CD1c-positive myeloid dendritic cell (primary cell): Measurements from ENCODE around the gene EIF2S3.
"Not testable (repeated sequence)": the region's sequence is repeated elsewhere in the genome, so short reads cannot be mapped to it uniquely, and the experiment has no call there.

Experiments used
- DNase-seq: peaks from one replicate; pipeline ENCODE4 v3.0.0-alpha.2; 2016; ENCODE audit errors: extremely low spot score

Gene EIF2S3

DNA sequence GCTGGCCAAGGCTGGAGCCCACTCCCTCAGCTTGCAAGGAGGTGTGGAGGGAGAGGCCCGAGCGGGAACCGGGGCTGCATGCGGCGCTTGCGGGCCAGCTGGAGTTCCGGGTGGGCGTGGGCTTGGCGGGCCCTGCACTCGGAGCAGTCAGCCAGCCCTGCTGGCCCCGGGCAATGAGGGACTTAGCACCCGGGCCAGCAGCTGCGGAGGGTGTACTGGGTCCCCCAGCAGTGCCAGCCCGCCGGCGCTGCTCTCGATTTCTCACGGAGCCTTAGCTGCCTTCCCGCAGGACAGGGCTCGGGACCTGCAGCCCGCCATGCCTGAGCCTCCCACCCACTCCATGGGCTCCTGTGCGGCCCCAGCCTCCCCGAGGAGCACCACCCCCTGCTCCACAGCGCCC, 5.1 kb upstream of the EIF2S3 start:
- DNase-seq, result not testable (repeated sequence)

DNA sequence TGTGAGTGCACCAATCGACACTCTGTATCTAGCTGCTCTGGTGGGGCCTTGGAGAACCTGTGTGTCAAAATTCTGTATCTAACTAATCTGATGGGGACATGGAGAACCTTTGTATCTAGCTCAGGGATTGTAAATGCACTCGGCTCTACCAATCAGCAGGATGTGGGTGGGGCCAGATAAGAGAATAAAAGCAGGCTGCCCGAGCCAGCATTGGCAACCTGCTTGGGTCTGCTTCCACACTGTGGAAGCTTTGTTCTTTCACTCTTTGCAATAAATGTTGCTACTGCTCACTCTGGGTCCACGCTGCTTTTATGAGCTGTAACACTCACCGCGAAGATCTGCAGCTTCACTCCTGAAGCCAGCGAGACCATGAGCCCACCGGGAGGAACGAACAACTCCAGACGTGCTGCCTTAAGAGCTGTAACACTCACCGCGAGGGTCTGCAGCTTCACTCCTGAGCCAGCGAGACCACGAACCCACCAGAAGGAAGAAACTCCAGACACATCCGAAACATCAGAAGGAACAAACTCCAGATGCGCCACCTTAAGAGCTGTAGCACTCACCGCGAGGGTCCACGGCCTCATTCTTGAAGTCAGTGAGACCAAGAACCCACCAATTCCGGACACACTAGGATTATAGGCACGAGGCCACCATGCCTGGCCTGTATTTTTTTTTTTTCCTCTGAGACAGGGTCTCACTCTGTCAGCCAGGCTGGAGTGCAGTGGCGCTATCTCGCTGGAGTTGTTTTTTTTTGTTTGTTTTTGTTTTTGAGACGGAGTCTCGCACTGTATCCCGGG, 4.0 kb upstream of the EIF2S3 start:
- DNase-seq, result not testable (repeated sequence)

GRCh38 chrX:24055043-24055356, 244 bp downstream of the EIF2S3 start:
- no peak for DNase-seq

DNA sequence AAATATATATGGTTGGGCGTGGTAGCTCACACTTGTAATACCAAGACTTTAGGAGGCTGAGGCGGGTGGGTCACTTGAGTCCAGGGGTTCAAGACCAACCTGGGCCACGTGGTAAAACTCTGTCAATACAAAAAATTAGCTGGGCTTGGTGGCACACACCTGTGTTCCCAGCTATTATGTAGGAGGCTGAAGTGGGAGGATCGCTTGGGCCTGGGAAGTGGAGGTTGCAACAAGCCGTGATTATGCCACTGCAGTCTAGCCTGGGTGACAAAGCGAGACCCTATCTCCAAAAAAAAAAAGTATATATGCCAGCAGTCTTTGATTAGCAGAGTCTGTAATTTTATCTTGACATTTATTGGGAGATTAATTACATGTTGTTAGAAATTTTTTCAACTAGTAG, 8.7 kb downstream of the EIF2S3 start:
- no peak for DNase-seq

GRCh38 chrX:24069877-24070276, 15.1 kb downstream of the EIF2S3 start:
- no peak for DNase-seq

DNA sequence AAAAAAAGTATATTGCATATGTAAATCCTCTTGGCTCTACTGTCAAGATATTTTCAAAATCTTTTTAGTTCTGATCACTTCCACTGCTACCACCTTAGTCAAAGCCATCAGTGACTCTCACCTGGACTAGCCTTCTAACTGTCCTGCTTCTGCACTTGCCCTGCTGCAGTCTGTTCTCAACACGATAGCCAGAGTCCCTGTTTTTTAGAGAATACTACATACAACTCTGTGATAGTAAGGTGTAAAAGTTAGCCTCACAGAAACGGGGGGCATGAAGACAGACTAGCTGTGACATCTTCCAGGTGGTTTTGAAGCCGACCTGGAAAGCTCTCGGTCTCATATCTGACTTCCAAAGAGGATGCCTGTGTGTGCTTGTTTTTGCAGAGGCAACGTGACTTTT, 24.7 kb downstream of the EIF2S3 start:
- DNase-seq, result no peak

DNA sequence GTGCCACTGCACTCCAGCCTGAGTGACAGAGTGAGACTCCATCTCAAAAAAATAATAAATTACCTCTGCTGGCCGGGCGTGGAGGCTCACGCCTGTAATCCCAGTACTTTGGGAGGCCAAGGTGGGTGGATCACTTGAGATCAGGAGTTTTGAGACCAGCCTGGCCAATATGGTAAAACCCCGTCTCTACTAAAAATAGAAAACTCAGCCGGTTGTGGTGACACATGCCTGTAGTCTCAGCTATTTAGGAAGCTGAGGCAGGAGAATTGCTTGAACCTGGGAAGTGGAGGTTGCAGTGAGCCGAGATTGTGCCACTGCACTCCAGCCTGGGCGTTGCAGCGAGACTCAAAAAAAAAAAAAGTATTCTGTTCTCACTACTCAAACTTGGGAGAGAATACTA, 25.5 kb downstream of the EIF2S3 start:
- not testable (repeated sequence) for DNase-seq

- no peak for DNase-seq
Measured at GRCh38 chrX:24080704-24081103, 25.9 kb downstream of the EIF2S3 start.

- peak; percentile 20 for DNase-seq
Measured at GRCh38 chrX:24081661-24082154, 27.0 kb downstream of the EIF2S3 start.

- no peak for DNase-seq
Measured at GRCh38 chrX:24082447-24082846, 27.7 kb downstream of the EIF2S3 start.

DNA sequence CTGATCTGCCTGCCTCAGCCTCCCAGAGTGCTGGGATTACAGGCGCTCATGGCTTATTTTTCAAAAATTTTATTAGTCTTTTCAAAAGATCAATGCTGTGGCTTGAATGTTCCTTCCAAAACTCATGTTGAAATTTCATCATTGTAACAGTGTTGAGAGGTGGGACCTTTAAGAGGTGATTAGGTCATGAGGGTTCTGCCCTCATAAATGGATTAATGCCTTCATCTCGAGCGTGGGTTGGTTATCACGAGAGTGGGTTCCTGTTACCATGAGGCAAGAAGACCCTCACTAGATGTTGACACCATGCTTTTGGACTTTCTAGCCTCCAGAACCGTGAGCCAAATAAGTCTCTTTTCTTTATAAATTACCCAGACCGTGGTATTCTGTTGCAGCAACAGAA, 30.3 kb downstream of the EIF2S3 start:
- no peak for DNase-seq

DNA sequence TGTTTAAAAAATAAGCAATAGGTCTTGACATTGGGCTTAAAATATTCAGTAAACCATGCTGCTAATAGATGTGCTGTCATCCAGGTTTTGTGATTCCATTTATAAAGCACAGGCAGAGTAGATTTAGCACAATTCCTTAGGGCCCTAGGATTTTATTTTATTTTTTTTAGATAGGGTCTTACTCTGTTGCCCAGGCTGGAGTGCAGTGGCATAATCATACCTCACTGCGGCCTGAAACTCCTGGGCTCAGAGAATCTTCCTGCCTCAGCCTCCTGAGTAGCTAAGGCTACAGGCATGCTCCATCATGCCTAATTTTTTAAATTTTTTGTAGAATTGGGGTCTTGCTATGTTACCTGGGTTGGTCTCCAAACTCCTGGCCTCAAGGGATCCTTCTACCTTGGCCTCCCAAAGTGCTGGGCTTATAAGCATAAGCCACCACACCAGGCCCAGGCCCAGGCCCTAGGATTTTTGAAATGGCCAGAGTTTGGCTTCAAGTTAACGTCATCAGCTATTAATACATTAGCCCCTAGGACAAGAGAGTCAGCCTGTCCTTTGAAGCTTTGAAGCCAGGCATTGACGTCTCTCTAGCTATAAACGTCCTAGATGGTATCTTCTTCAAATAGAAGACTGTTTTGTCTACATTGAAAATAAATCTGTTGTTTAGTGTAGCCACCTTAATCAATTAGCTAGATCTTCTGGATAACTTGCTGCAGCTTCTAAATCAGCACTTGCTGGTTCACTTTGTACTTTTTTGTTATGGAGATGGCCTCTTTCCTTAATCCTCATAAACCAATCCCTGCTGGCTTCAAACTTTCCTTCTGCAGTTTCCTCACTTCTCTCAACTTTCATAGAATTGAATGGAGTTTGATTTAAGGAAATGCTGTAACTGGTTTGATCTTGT, 35.8 kb downstream of the EIF2S3 start:
- no peak for DNase-seq

- DNase-seq, result no peak
Measured at GRCh38 chrX:24093746-24094145, 39.0 kb downstream of the EIF2S3 start.

DNA sequence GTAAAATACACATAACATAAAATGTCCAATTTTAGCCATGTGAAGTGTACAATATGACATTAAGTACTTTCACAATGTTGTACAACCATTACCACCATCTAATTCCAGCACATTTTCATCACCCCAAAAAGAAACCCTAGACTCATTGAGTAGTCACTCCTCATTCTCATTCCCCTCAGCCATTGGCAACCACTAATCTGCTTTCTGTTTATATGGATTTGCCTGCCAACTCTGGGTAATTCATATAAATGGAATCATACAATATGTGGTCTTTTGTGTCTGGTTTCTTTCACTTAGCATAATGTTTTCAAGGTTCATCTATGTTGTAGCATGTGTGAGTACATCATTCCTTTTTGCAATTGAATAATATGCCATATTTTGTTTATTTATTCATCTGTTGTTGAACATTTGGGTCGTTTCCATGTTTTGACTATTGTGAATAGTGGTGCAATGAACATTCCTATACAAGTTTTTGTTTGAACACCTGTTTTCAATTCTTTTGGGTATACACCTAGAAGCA, 43.0 kb downstream of the EIF2S3 start:
- DNase-seq, result no peak

DNA sequence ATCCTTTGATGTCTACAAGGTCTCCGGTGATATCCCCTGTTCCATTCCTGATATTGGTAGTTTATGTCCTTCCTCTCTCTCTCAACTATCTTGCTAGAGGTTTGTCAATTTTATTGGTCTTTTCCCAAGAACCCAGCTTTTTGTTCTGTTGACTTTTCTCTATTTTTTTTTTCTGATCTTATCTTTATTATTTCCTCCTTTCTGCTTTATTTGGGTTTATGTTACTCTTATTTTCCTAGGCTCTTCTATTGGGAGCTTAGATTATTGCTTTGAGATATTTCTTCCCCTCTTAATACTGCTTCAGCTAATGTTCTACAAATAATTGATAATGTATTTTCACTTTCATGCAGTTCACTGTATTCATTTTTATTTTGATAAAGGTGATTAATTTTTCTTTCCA, 44.2 kb downstream of the EIF2S3 start:
- no peak for DNase-seq

- no peak for DNase-seq
Measured at GRCh38 chrX:24099394-24099793, 44.6 kb downstream of the EIF2S3 start.

GRCh38 chrX:24100713-24101112, 46.0 kb downstream of the EIF2S3 start:
- DNase-seq, result no peak

- no peak for DNase-seq
Measured at GRCh38 chrX:24110069-24110468, 55.3 kb downstream of the EIF2S3 start.

GRCh38 chrX:24113181-24113580, 58.4 kb downstream of the EIF2S3 start:
- DNase-seq, result no peak

GRCh38 chrX:24117258-24117657, 62.5 kb downstream of the EIF2S3 start:
- DNase-seq, result no peak

- DNase-seq, result no peak
Measured at GRCh38 chrX:24124244-24124799, 69.6 kb downstream of the EIF2S3 start.

DNA sequence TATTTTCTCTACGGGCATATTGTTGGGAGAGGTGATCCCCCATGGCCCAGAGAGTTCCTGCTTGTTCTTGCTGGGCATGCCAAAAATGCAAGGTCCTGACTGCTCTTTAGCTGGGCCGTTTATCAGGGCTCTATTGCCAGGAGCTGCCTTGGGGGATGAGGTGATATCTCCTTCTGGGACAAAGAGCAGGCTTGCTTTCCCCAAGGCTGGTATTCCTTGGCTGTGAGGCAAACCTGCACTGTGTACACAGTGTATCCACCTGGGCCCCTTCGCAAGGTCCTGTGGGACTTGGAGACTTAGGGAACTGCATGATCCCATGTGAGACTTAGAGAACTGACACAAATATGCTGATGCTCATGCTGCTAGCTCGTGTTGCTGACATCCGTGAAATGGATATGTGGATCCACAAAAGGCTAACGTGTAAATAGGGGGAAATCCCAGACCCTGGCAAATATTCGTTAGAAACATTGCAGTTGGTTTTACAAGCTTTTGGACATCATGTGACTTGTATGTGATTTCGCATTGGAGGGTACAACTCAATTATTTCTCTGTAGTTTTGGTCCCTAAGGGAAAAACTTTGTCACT, 70.4 kb downstream of the EIF2S3 start:
- no peak for DNase-seq
